GM19452 (cell line): Measurements from ENCODE around the gene NBPF14.
A peak's percentile ranks its signal among the peaks of the same experiment; 100 is the strongest.
"Not testable (repeated sequence)": the region's sequence is repeated elsewhere in the genome, so short reads cannot be mapped to it uniquely, and the experiment has no call there.

Experiments used
- ATAC-seq: cut with Tn5 transposase; IDR thresholded peaks from one replicate; pipeline ENCODE4 v1.9.1; 2021; ENCODE audit not compliant: unreplicated experiment

The NBPF14 gene, protein sequence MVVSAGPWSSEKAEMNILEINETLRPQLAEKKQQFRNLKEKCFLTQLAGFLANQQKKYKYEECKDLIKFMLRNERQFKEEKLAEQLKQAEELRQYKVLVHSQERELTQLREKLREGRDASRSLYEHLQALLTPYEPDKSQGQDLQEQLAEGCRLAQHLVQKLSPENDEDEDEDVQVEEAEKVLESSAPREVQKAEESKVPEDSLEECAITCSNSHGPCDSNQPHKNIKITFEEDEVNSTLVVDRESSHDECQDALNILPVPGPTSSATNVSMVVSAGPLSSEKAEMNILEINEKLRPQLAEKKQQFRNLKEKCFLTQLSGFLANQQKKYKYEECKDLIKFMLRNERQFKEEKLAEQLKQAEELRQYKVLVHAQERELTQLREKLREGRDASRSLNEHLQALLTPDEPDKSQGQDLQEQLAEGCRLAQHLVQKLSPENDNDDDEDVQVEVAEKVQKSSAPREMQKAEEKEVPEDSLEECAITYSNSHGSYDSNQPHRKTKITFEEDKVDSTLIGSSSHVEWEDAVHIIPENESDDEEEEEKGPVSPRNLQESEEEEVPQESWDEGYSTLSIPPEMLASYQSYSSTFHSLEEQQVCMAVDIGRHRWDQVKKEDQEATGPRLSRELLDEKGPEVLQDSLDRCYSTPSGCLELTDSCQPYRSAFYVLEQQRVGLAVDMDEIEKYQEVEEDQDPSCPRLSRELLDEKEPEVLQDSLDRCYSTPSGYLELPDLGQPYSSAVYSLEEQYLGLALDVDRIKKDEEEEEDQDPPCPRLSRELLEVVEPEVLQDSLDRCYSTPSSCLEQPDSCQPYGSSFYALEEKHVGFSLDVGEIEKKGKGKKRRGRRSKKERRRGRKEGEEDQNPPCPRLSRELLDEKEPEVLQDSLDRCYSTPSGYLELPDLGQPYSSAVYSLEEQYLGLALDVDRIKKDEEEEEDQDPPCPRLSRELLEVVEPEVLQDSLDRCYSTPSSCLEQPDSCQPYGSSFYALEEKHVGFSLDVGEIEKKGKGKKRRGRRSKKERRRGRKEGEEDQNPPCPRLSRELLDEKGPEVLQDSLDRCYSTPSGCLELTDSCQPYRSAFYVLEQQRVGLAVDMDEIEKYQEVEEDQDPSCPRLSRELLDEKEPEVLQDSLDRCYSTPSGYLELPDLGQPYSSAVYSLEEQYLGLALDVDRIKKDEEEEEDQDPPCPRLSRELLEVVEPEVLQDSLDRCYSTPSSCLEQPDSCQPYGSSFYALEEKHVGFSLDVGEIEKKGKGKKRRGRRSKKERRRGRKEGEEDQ (N-terminal part only)

DNA sequence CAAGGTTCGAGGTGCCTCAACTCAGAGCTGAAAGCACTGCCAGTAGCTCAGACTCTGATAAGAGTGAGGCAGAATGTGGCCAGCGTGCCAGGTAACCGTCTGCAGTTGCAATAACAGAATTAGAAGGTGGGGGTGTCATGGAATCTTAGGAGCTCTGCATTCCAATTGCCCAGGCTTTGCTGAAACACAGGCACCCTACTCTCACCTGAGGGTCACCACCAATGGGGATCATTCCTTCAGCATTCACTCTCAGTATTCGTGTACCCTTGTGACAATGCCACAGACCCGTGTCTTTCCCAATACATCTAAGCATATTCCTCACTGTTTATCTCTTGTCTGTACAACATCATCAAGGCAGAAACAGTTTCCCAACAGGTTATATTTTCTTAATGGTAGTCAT, at the start of gene NBPF14:
Gene NBPF14, minus strand, starts transcription at position 101 of the 400 bp plus-strand sequence. CDS start 294 bp downstream, outside the sequence.
- not testable (repeated sequence) for ATAC-seq

DNA sequence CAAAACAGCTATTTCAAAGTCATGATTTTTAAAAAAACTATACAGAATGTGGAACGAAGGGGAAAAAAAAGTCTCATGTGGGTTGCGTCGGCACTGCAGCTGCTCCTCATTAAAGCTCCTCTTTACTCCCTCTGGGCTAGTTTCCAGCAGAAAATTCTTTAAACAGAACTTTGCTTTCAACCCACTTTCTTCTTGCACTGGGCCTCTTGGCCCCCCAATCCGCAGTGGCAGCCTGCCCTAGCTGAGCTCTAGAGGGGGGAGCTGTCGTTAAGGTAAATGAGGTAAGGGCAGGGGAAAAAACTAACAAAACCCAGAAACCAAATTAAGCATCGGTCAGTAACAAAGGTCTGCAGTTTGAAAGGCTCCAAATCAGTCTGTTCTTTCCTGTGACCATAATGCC, 29.6 kb upstream of the NBPF14 start:
- not testable (repeated sequence) for ATAC-seq

DNA sequence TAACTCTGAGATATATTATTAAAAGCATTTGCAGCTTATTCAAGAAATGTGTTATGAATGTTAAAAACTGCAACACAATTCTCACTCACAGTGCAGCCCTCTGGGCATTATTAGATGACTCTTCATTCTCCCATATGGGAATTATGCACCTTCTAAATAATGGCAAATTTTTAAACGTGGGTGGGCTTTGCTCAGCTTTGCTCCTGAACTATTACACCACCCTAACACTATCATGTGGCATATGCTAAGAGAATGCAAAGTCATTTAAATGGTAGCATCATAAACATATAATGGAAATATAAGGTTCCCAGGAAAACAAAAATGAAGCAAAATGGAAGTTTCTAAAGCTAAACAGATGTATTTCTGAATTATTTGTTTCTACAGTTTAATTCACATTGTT, 22.4 kb upstream of the NBPF14 start:
- not testable (repeated sequence) for ATAC-seq

DNA sequence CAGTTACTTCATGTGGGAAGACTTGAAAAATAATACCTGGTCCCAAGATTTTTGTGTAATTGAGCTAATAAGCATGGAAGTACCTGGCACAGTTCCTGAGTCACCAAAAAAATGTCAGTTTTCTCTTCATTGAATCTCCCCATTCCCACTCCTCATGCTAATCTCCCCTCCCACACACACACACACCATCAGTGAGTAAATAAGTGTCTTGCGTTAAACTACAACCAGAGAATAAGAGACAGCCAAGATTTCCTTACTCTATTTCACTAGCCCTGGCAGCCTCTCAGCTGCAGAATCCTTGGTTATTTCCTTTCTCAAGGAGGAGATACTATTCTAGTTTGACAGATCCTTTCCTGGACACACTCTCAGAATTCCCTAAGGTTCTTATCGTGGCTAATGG, 9.5 kb upstream of the NBPF14 start:
- not testable (repeated sequence) for ATAC-seq

DNA sequence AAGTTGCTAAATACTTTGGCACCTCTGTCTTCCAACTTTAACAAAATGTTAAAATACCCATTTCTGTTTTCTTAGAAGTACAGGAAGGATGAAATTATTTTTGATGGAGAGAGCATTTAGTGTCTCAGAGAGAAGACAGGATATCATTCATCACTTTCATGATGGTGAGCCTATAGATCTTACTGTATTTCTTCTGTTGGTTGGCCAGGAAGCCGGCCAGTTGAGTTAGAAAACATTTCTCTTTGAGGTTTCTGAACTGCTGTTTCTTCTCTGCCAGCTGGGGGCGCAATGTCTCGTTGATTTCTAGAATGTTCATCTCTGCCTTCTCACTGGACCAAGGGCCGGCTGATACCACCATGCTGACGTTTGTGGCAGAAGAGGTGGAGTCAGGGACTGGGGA, 451 bp downstream of the NBPF14 start:
- ATAC-seq, result not testable (repeated sequence)

DNA sequence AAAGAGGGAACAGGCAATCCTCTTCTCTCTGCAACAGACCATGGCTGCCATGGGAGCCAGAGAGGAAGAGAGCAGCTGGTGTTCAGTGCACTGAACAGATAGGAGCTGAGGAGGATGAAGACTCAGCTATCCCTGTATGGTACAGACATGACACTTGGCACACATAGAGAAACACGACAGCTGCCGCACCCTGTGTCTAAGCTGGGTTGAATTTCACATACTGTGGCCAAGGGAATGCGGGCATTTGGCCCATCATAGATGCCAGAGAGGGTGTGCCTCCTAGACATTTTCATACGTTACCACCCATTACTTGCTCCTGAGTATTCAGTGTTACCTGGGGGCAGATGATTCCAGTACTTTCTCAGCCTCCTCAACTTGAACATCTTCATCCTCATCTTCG, 4.7 kb downstream of the NBPF14 start:
- not testable (repeated sequence) for ATAC-seq

DNA sequence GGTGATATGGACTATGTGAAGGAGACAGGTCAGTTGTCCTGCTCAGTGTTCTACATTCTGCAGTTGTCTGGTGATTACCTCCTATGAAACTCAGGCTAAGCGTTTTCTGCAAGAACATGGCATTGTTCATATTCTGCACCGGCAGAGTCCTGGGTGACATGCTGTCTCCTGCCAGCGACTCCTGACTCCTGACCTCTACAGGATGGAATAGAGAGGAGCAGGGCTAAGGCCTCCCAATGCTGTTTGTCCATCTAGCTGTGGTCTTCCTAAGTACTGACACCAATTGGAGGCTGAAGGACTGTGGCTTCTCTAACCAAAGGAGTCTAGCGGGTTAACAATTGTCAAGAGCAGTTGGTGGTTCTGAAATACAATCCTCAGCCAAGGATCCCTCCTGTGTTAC, 63.7 kb downstream of the NBPF14 start:
- ATAC-seq, result not testable (repeated sequence)

DNA sequence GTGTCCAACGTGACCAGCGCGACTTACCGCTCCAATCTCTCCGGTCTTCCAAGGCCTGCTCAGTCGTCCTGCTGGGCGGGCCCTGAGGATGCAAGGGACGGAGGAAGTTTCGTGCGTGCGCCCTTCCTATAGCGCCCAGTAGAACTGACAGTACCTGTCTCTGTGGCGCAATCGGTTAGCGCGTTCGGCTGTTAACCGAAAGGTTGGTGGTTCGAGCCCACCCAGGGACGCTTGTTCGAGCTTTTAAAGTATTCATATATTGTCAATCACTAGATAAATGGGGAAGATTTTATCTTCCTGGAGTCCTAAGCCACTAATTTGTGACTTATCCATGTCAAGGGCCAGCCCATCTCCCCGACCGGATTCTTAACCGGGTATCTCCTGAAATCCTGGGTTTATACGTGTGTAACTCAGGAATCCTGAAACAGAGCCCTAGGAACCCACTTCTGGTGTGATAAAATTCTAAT, 66.7 kb downstream of the NBPF14 start:
- ATAC-seq, result not testable (repeated sequence)

DNA sequence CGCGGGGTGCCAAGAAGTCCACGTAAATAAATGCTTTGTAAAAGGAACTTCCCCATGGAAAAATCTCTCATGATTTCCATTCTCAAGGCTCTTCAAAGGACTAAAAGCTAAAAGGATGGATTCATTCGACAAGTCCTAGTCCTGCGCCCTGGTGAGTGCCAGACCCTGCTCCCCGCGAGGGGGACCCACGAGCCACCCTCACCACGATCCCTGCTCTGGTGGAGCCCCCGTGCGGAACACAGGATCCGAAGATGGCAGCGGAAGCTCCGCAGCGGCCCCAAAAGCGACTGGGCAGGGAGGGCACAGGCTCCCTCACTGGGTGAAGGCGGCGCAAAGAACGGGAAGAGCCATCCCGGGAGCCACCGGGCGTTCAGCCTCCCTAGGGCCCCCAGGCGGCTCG, 67.2 kb downstream of the NBPF14 start:
- ATAC-seq, result not testable (repeated sequence)

DNA sequence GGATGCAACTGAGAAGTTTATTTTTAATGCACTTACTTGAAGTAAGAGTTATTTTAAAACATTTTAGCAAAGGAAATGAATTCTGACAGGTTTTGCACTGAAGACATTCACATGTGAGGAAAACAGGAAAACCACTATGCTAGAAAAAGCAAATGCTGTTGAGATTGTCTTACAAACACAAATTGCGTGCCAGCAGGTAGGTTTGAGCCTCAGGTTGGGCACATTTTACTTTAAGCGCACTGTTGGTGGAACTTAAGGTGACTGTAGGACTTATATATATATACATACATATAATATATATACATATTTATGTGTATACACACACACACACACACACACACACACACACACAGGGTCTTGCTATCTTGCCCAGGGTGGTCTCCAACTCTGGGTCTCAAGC, 69.2 kb downstream of the NBPF14 start:
- ATAC-seq, result not testable (repeated sequence)

DNA sequence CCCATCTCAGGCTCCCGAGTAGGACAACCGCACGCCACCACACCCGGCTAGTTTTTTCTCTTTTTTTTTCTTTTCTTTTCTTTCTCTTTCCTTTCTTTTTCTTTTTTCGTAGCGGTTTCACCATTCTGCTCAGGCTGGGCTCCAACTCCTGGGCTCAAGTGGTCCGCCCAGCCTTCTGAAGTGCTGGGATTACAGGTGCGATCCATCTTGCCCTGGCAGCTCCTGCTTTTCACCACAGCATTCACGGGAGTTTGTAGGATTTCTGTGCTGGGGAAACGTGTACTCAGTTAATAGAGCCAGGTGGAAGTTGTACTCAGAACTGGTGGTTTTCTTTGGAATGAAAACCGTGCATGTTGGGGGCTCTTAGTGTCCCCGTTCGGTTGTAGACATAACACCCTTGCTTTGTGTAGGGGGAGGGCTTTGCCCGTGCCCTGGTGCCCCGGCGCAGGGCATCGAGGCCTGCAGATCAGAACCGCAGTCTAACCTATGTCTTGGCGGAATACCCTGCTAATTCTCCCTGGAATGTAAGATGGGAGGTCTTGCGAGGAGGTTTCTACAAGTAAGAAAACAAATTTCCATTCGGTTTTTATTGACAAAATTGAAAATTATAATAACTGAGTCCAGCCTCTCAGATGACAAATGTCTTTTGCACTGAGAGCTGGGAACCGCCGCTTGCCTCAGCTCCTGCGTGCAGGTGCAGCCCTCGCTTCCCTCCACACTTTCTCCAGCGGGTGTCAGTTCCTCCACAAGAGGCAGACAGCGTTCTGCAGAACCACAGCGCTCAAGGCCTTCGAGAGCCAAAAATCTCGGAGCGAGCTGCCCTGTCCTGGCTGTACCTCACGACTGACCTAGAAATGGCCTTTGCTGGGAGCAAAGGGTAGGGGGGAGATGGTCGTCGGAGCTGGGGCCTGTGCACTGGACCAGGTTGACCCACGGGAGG, 72.3 kb downstream of the NBPF14 start:
- not testable (repeated sequence) for ATAC-seq

DNA sequence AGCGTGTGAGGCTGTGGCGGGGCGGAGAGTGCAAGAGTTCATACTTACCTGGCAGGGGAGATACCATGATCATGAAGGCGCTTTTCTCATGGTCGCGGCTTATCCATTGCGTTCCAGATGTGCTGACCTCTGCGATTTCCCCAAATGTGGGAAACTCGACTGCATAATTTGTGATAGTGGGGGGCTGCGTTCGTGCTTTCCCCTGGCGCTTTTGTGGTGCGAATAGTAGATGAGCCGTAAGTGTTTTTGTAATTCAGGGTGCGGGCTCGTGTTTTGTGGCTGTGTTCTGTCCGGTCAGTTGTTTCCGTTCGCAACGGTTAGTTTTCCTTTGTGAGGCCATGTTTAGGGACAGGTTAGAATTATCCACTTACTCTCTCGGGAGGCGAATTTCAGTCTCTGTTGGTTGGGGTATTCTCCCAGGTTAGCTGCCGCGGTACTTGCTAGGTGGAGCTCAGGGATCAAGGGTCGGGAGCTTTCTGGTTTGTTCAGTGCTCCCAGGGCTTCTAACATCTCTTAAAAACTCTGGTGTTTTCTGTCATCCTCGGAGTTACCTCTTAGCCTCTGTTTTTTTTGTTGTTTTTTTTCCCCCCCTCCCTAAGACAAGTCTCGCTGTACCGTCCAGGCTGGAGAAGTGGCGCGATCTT, 73.1 kb downstream of the NBPF14 start:
- ATAC-seq, result peak; percentile 79

DNA sequence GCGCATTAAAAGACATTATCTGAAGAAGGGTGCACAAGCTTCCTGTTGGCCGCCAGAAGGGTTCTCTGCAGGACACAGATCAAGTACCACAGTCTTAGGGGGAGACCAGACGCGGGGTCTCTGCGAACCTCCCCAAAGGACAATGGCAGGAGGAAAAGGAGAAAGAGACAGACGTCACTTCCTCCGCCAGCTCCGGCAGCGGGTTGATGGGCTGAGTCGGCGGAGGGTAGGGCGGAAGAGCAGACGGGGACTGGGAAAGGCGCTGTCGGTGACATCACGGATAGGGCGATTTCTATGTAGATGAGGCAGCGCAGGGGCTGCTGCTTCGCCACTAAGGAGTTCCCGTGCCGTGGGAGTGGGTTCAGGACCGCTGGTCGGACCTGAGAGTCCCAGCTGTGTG, 73.7 kb downstream of the NBPF14 start:
- not testable (repeated sequence) for ATAC-seq

DNA sequence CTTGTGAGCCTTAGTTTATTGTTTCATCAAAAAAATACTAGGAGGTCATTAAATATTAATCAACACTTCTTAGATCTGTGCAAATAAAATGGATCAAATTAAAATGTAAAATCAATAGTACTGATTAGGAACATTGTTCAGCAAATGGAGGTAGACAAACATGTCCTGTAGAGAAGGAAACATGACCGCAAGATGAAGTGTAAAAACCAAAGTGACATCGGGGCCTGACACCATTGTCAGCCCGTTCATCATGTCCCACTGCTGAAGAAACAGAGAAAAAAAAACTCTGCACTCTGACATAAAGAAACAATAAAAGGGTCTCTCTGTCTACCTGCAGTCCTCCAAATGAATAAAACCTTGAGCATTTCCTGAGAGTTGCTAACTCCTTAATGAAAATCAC, 81.5 kb downstream of the NBPF14 start:
- ATAC-seq, result not testable (repeated sequence)

DNA sequence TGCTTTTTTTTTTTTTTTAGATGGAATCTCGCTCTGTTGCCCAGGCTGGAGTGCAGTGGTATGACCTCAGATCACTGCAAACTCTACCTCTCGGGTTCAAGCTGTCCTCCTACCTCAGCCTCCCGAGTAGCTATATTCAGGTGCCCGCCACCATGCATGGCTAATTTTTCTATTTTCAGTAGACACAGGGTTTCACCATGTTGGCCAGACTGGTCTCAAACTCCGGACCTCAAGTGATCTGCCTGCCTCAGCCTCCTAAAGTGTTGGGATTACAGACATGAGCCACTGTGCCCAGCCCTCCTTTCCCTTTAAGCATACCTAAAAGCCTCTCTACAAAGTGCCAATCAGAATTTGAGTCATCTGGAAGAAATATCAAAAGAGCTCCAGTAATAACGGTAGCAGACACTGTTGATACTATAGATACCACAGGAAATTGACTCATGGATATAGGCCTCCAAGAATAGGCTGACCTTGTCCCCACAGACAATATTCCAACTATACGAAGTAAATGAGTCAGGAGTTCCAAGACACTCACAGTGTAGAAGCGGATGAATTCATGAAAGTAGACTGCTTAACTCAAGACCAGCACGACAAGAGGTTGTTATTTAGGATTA, 83.1 kb downstream of the NBPF14 start:
- not testable (repeated sequence) for ATAC-seq

DNA sequence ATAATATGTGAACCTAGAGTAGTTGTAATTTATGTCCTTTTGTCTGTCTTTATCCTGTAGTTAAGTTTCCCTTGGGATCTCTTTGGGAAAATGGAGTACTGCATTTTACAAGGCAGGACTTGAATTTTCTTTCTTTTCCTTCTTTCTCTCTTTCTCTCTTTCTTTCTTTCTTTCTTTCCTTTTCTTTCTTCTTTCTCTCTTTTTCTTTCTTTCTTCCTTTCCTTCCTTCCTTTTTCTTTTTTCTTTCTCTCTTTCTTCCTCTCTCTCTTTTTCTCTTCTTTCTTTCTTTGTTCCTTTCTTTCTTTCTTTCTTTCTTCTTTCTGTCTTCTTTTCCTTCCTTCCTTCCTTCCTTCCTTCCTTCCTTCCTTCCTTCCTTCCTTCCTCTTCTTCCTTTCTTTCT, 101.9 kb downstream of the NBPF14 start:
- ATAC-seq, result not testable (repeated sequence)

DNA sequence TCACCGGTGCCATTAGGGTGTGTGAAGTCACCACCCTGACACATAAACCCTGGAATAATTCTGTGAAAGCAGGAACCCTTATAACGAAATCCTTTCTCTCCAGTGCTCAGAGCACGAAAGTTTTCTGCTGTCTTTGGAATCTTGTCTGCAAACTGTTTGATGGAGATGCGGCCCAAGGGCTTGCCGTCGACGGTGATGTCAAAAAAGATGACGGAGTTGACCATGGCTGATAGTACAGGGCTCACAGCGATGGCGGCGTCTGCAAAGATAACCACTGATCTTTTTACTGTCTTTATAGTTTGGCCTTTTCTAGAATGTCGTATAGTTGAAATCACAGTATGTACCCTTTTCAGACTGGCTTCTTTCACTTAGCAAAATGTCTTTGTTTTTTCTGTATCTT, 112.8 kb downstream of the NBPF14 start, which contains the start of gene PPIAL4G:
Gene PPIAL4G, minus strand, starts transcription at position 274 of the 400 bp plus-strand sequence. Its CDS starts 50 bp downstream, at position 224.
- not testable (repeated sequence) for ATAC-seq
